ENCODE results near the gene EYA3.
"Not testable (repeated sequence)": the region's sequence is repeated elsewhere in the genome, so short reads cannot be mapped to it uniquely, and the experiment has no call there.

The EYA3 gene

DNA sequence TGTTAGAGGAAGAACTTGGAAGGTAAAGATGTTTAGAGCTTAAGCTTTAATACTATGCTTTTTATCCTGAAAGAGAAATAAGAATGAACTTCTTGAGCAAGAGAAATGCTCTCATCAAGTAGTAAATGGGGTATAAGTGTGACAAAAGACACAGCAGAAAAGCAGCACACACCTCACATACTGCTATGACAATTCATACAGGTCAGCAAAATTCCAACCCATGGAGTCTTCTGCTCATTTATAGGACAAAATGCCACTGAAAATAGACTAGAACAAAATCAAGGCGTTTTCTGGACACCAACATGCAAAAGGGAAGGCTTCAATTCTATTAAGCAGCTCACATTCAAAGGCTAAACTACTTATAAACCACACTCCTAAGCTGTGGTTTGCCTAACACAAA is 61.2 kb downstream of the EYA3 start:
- Histone ChIP-seq H3K79me2 (ENCODE audit: control insufficient read depth, insufficient read depth, low read length) (no peaks in the 10 kb centered on the region), H2AK5ac (ENCODE audit: low read length) (no peak overlapping the region), H3K18ac (ENCODE audit: low read length) (no peak overlapping the region), H3K27ac (ENCODE audit: low read depth, low read length) (no peak overlapping the region), H2BK120ac (ENCODE audit: low read depth, low read length) (no peak overlapping the region), H3K27me3 (ENCODE audit: insufficient read depth, low read length, poor library complexity) (no peaks in the 10 kb centered on the region), H2BK15ac (replicated peaks; ENCODE audit: low read depth) (no peak overlapping the region), H3K79me1 (ENCODE audit: low read length) (no peaks in the 10 kb centered on the region), H3K4me1 (ENCODE audit: control insufficient read depth, low read depth, low read length) (no peaks in the 10 kb centered on the region), H4K5ac (ENCODE audit: low read length) (no peak overlapping the region), H3K23ac (ENCODE audit: low read length) (no peak overlapping the region), H3K9ac (ENCODE audit: low read length) (no peak overlapping the region), H3K4me2 (ENCODE audit: low read length) (no peak overlapping the region), H3K36me3 (ENCODE audit: control insufficient read depth, insufficient read depth, low read length) (no peaks in the 10 kb centered on the region), H3K4ac (ENCODE audit: low read depth, low read length) (no peak overlapping the region), H3K4me3 (ENCODE audit: low read length) (no peak overlapping the region), H3K56ac (ENCODE audit: low read length) (no peak overlapping the region), H4K8ac (ENCODE audit: low read depth, low read length) (no peak overlapping the region), H2BK5ac (ENCODE audit: low read length) (no peak overlapping the region)
- WGBS (ENCODE audit: extremely low coverage, insufficient coverage, low lambda C conversion rate): no CpG with 5 or more reads among the region's 1 CpG
- no peak for DNase-seq

DNA sequence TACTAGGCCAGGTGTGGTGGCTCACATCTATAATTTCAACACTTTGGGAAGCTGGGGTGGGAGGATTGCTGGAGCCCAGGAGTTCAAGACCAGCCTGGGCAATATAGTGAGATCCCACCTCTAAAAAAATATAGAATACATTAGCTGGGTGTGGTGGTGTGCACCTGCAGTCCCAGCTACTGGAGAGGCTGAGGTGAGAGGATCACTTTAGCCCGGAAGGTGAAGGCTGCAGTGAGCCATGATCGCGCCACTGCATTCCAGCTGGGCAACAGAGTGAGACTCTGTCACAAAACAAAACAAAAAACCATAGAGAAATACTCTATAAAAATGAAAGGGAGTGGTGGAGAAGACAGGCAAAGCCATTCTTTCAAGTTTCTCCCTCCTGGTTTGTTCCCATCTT is 62.1 kb downstream of the EYA3 start:
- H3K27ac ChIP-seq (ENCODE audit: low read depth, low read length): no peak overlapping the region
- H2BK15ac ChIP-seq (replicated peaks; ENCODE audit: low read depth): no peak overlapping the region
- no peak overlapping the region for H3K23ac ChIP-seq (ENCODE audit: low read length)
- H3K79me1 ChIP-seq (ENCODE audit: low read length): no peaks in the 10 kb centered on the region
- H4K5ac ChIP-seq (ENCODE audit: low read length): no peak overlapping the region
- no peak overlapping the region for H3K4ac ChIP-seq (ENCODE audit: low read depth, low read length)
- no peaks in the 10 kb centered on the region for H3K27me3 ChIP-seq (ENCODE audit: insufficient read depth, low read length, poor library complexity)
- no peak overlapping the region for H3K9ac ChIP-seq (ENCODE audit: low read length)
- WGBS (ENCODE audit: extremely low coverage, insufficient coverage, low lambda C conversion rate): no CpG with 5 or more reads among the region's 3 CpGs
- no peaks in the 10 kb centered on the region for H3K36me3 ChIP-seq (ENCODE audit: control insufficient read depth, insufficient read depth, low read length)
- H3K18ac ChIP-seq (ENCODE audit: low read length): no peak overlapping the region
- H2AK5ac ChIP-seq (ENCODE audit: low read length): no peak overlapping the region
- no peaks in the 10 kb centered on the region for H3K4me1 ChIP-seq (ENCODE audit: control insufficient read depth, low read depth, low read length)
- no peak overlapping the region for H4K8ac ChIP-seq (ENCODE audit: low read depth, low read length)
- no peak overlapping the region for H3K4me3 ChIP-seq (ENCODE audit: low read length)
- no peak overlapping the region for H2BK120ac ChIP-seq (ENCODE audit: low read depth, low read length)
- H2BK5ac ChIP-seq (ENCODE audit: low read length): no peak overlapping the region
- H3K4me2 ChIP-seq (ENCODE audit: low read length): no peak overlapping the region
- no peak for DNase-seq
- H3K56ac ChIP-seq (ENCODE audit: low read length): no peak overlapping the region
- H3K79me2 ChIP-seq (ENCODE audit: control insufficient read depth, insufficient read depth, low read length): no peaks in the 10 kb centered on the region

DNA sequence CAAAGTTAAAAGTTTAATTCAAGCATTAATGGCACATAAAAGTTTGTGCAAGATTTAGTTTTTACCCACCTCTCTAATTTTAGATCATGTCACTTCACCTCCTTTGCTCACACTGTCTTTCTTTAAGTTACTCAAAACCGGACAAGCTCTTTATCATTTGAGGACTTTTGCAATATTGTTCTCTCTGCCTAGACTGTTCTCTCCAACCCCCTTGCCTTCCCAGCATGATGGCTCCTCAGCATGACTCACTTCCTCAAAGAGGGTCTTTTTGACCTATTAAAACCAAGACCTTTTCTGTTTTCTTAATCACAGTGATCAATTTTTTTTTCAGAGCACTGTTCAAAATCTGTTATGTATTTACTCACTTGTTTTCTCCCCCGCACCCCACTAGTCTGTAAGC is 67.3 kb downstream of the EYA3 start:
- H3K4ac ChIP-seq (ENCODE audit: low read depth, low read length): no peak overlapping the region
- H3K18ac ChIP-seq (ENCODE audit: low read length): no peak overlapping the region
- no peaks in the 10 kb centered on the region for H3K79me2 ChIP-seq (ENCODE audit: control insufficient read depth, insufficient read depth, low read length)
- DNase-seq: no peak
- no peaks in the 10 kb centered on the region for H3K27me3 ChIP-seq (ENCODE audit: insufficient read depth, low read length, poor library complexity)
- H4K5ac ChIP-seq (ENCODE audit: low read length): no peak overlapping the region
- no peak overlapping the region for H4K8ac ChIP-seq (ENCODE audit: low read depth, low read length)
- no peak overlapping the region for H2BK120ac ChIP-seq (ENCODE audit: low read depth, low read length)
- H2BK15ac ChIP-seq (replicated peaks; ENCODE audit: low read depth): no peak overlapping the region
- no peak overlapping the region for H3K23ac ChIP-seq (ENCODE audit: low read length)
- no peak overlapping the region for H3K4me3 ChIP-seq (ENCODE audit: low read length)
- H3K36me3 ChIP-seq (ENCODE audit: control insufficient read depth, insufficient read depth, low read length): no peaks in the 10 kb centered on the region
- H3K79me1 ChIP-seq (ENCODE audit: low read length): no peaks in the 10 kb centered on the region
- H3K4me2 ChIP-seq (ENCODE audit: low read length): no peak overlapping the region
- H2AK5ac ChIP-seq (ENCODE audit: low read length): no peak overlapping the region
- H3K9ac ChIP-seq (ENCODE audit: low read length): no peak overlapping the region
- no peak overlapping the region for H3K27ac ChIP-seq (ENCODE audit: low read depth, low read length)
- WGBS (ENCODE audit: extremely low coverage, insufficient coverage, low lambda C conversion rate): no CpG with 5 or more reads among the region's 2 CpGs
- no peaks in the 10 kb centered on the region for H3K4me1 ChIP-seq (ENCODE audit: control insufficient read depth, low read depth, low read length)
- H3K56ac ChIP-seq (ENCODE audit: low read length): no peak overlapping the region
- H2BK5ac ChIP-seq (ENCODE audit: low read length): no peak overlapping the region

DNA sequence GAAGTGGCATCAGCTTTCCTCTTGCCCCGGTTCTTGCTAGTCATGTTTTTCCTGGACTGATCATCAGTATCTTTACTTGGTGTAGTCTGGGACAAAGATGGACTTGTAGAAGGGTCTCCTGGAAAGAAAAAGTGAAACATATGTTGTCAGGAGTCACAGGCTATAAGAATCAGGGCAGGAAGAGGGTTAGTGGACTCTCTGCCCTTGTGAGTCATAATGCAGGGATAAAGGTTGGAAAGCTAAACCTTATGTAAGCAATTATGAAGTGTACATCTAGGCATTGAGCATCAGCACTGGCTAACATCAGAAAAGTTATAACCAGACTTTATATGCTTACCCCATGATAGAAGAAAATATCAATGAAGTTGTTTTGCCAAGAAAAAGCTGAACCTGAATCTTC is 77.4 kb downstream of the EYA3 start:
- Histone ChIP-seq H3K23ac (ENCODE audit: low read length) (no peak overlapping the region), H3K4me1 (ENCODE audit: control insufficient read depth, low read depth, low read length) (no peaks in the 10 kb centered on the region), H2BK15ac (replicated peaks; ENCODE audit: low read depth) (no peak overlapping the region), H4K5ac (ENCODE audit: low read length) (no peak overlapping the region), H3K27ac (ENCODE audit: low read depth, low read length) (no peak overlapping the region), H2AK5ac (ENCODE audit: low read length) (no peak overlapping the region), H3K9ac (ENCODE audit: low read length) (no peak overlapping the region), H3K27me3 (ENCODE audit: insufficient read depth, low read length, poor library complexity) (no peaks in the 10 kb centered on the region), H3K4me2 (ENCODE audit: low read length) (no peak overlapping the region), H4K8ac (ENCODE audit: low read depth, low read length) (no peak overlapping the region), H2BK120ac (ENCODE audit: low read depth, low read length) (no peak overlapping the region), H3K36me3 (ENCODE audit: control insufficient read depth, insufficient read depth, low read length) (no peaks in the 10 kb centered on the region), H3K18ac (ENCODE audit: low read length) (no peak overlapping the region), H3K4ac (ENCODE audit: low read depth, low read length) (no peak overlapping the region), H3K4me3 (ENCODE audit: low read length) (no peak overlapping the region), H3K79me1 (ENCODE audit: low read length) (no peaks in the 10 kb centered on the region), H2BK5ac (ENCODE audit: low read length) (no peak overlapping the region), H3K56ac (ENCODE audit: low read length) (no peak overlapping the region), H3K79me2 (ENCODE audit: control insufficient read depth, insufficient read depth, low read length) (no peaks in the 10 kb centered on the region)
- DNase-seq: no peak
- whole genome bisulfite sequencing (ENCODE audit: extremely low coverage, insufficient coverage, low lambda C conversion rate): no CpG with 5 or more reads among the region's 1 CpG

DNA sequence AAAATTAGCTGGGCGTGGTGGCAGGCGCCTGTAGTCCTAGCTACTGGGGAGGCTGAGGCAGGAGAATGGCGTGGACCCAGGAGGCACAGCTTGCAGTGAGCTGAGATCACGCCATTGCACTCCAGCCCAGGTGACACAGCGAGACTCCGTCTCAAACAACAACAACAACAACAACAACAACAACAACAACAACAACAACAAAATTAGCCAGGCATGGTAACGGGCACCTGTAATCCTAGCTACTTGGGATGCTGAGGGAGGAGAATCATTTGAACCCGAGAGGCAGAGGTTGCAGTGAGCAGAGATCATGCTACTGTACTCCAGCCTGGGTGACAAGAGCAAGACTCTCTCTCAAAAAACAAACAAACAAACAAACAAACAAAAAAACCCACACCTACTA is 85.3 kb downstream of the EYA3 start:
- H3K4ac ChIP-seq (ENCODE audit: low read depth, low read length); H3K36me3 ChIP-seq (ENCODE audit: control insufficient read depth, insufficient read depth, low read length): not testable (repeated sequence)
- no CpG with 5 or more reads among the region's 8 CpGs for WGBS (ENCODE audit: extremely low coverage, insufficient coverage, low lambda C conversion rate)

DNA sequence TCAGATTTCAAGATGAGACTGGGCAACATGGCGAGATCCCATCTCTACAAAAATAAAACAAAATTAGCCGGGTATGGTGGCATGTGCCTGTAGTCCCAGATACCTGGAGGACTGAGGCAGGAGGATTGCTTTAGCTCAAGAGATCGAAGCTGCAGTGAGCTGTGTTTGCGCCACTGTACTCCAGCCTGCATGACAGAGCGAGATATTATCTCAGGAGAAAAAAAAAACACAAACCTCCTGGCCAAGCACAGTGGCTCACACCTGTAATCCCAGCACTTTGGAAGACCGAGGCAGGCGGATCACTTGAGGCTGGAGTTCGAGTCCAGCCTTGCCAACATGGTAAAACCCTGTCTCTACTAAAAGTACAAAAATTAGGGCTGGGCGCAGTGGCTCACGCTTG is 85.8 kb downstream of the EYA3 start:
- Histone ChIP-seq H2BK5ac (ENCODE audit: low read length) (no peak overlapping the region), H3K79me2 (ENCODE audit: control insufficient read depth, insufficient read depth, low read length) (no peaks in the 10 kb centered on the region), H3K27ac (ENCODE audit: low read depth, low read length) (no peak overlapping the region), H4K5ac (ENCODE audit: low read length) (no peak overlapping the region), H3K27me3 (ENCODE audit: insufficient read depth, low read length, poor library complexity) (no peaks in the 10 kb centered on the region), H4K8ac (ENCODE audit: low read depth, low read length) (no peak overlapping the region), H3K4me3 (ENCODE audit: low read length) (no peak overlapping the region), H3K36me3 (ENCODE audit: control insufficient read depth, insufficient read depth, low read length) (peaks cover 4% of the 10 kb centered on the region), H2AK5ac (ENCODE audit: low read length) (no peak overlapping the region), H2BK15ac (replicated peaks; ENCODE audit: low read depth) (no peak overlapping the region), H3K9ac (ENCODE audit: low read length) (no peak overlapping the region), H3K18ac (ENCODE audit: low read length) (no peak overlapping the region), H3K4ac (ENCODE audit: low read depth, low read length) (no peak overlapping the region), H3K56ac (ENCODE audit: low read length) (no peak overlapping the region), H3K23ac (ENCODE audit: low read length) (no peak overlapping the region), H3K4me1 (ENCODE audit: control insufficient read depth, low read depth, low read length) (no peaks in the 10 kb centered on the region), H3K4me2 (ENCODE audit: low read length) (no peak overlapping the region), H3K79me1 (ENCODE audit: low read length) (no peaks in the 10 kb centered on the region), H2BK120ac (ENCODE audit: low read depth, low read length) (no peak overlapping the region)
- DNase-seq: no peak
- WGBS (ENCODE audit: extremely low coverage, insufficient coverage, low lambda C conversion rate): no CpG with 5 or more reads among the region's 10 CpGs

More for the DNA sequence above, 85.3 kb downstream of the EYA3 start:
- not testable (repeated sequence) for H3K23ac ChIP-seq (ENCODE audit: low read length); H2BK5ac ChIP-seq (ENCODE audit: low read length); H3K4me1 ChIP-seq (ENCODE audit: control insufficient read depth, low read depth, low read length); H3K79me1 ChIP-seq (ENCODE audit: low read length); H2BK120ac ChIP-seq (ENCODE audit: low read depth, low read length); H2AK5ac ChIP-seq (ENCODE audit: low read length); H3K4me3 ChIP-seq (ENCODE audit: low read length); H3K56ac ChIP-seq (ENCODE audit: low read length); H2BK15ac ChIP-seq (replicated peaks; ENCODE audit: low read depth); H3K27ac ChIP-seq (ENCODE audit: low read depth, low read length); H3K9ac ChIP-seq (ENCODE audit: low read length); H3K18ac ChIP-seq (ENCODE audit: low read length); H3K4me2 ChIP-seq (ENCODE audit: low read length); H4K8ac ChIP-seq (ENCODE audit: low read depth, low read length); H3K79me2 ChIP-seq (ENCODE audit: control insufficient read depth, insufficient read depth, low read length); DNase-seq; H4K5ac ChIP-seq (ENCODE audit: low read length); H3K27me3 ChIP-seq (ENCODE audit: insufficient read depth, low read length, poor library complexity)
